ENCODE results near the gene RAB9A.
"Not testable (repeated sequence)": the region's sequence is repeated elsewhere in the genome, so short reads cannot be mapped to it uniquely, and the experiment has no call there.

RAB9A gene

GRCh38 chrX:13703135-13703534 lies 14.2 kb downstream of the RAB9A start:
- DNase-seq = no peak

GRCh38 chrX:13703589-13703988 lies 14.7 kb downstream of the RAB9A start:
- no peak for DNase-seq

GRCh38 chrX:13711141-13711540 lies 22.2 kb downstream of the RAB9A start:
- no peak for DNase-seq

- no peak for DNase-seq
Measured at GRCh38 chrX:13716455-13716854, 27.5 kb downstream of the RAB9A start.

GRCh38 chrX:13716905-13717304 lies 28.0 kb downstream of the RAB9A start:
- no peak for DNase-seq

GRCh38 chrX:13717700-13718472 lies 29.0 kb downstream of the RAB9A start:
- peak; percentile 52 for DNase-seq

- no peak for DNase-seq
Measured at GRCh38 chrX:13719192-13719856, 30.4 kb downstream of the RAB9A start.

- no peak for DNase-seq
Measured at GRCh38 chrX:13721371-13721770, 32.4 kb downstream of the RAB9A start.

- DNase-seq = peak; percentile 43
Measured at GRCh38 chrX:13721819-13722519, 33.0 kb downstream of the RAB9A start.

GRCh38 chrX:13724878-13725277 lies 36.0 kb downstream of the RAB9A start:
- not testable (repeated sequence) for DNase-seq

GRCh38 chrX:13726583-13726982 lies 37.7 kb downstream of the RAB9A start:
- not testable (repeated sequence) for DNase-seq

- DNase-seq = not testable (repeated sequence)
Measured at GRCh38 chrX:13730523-13730922, 41.6 kb downstream of the RAB9A start.

- no peak for DNase-seq
Measured at GRCh38 chrX:13732246-13733067, 43.5 kb downstream of the RAB9A start.

GRCh38 chrX:13733506-13733905 lies 44.6 kb downstream of the RAB9A start:
- no peak for DNase-seq

- DNase-seq = peak; percentile 86
Measured at GRCh38 chrX:13734278-13735172, 45.6 kb downstream of the RAB9A start, which contains the start of the genes OFD1 and TRAPPC2. Gene OFD1 (plus strand): TSS chrX:13734748. CDS start chrX:13735072, 324 bp downstream. Gene TRAPPC2 (minus strand): TSS chrX:13734620. CDS start chrX:13719963, 14,657 bp downstream.

GRCh38 chrX:13741695-13742094 lies 52.8 kb downstream of the RAB9A start:
- DNase-seq = no peak

- no peak for DNase-seq
Measured at GRCh38 chrX:13742397-13743176, 53.7 kb downstream of the RAB9A start.

GRCh38 chrX:13747836-13748235 lies 58.9 kb downstream of the RAB9A start:
- DNase-seq = no peak

- DNase-seq = no peak
Measured at GRCh38 chrX:13748486-13748885, 59.6 kb downstream of the RAB9A start.

- DNase-seq = no peak
Measured at GRCh38 chrX:13750204-13750603, 61.3 kb downstream of the RAB9A start.

GRCh38 chrX:13750812-13751211 lies 61.9 kb downstream of the RAB9A start:
- DNase-seq = no peak

All from right forelimb (tissue), 1 donor.